Stimulated activated CD4-positive, alpha-beta T cell treated with anti-CD3 and anti-CD28 coated beads, Interleukin-2, amount 100 ng/mL, for 48 hours (primary cell): Measurements from ENCODE around the gene CHAF1A.

ENCODE experiments used
- DNase-seq, 2 donors: peaks; one replicate each; pipeline ENCODE4 v3.0.0-alpha.2; 2020

The CHAF1A gene

DNA sequence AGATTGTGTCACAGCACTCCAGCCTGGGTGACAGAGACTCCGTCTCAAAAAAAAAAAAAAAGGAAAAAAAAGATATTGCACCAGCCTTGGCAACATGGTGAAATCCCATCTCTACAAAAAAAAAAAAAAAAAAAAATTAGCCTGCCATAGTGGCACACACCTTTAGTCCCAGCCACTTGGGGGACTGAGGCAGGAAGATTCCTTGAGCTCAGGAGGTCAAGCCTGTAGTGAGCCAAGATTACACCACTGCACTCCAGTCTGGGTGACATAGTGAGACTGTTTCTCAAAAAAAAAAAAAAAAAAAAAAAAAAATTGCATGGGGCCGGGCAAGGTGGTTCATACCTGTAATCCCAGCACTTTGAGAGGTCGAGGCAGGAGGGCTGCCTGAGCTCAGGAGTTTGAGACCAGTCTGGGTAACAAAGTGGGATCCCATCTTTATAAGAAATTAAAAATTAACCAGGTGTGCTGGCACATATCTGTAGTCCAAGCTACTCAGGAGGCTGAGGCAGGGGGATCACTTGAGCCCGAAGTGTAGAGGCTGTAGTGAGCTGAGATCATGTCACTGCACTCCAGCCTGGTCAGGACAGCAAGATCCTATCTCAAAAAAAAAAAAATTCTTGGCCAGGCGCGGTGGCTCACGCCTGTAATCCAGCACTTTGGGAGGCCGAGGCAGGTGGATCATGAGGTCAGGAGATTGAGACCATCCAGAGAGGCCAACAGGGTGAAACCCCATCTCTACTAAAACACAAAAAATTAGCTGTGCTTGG lies 62.6 kb downstream of the CHAF1A start:
- DNase-seq = no peak

DNA sequence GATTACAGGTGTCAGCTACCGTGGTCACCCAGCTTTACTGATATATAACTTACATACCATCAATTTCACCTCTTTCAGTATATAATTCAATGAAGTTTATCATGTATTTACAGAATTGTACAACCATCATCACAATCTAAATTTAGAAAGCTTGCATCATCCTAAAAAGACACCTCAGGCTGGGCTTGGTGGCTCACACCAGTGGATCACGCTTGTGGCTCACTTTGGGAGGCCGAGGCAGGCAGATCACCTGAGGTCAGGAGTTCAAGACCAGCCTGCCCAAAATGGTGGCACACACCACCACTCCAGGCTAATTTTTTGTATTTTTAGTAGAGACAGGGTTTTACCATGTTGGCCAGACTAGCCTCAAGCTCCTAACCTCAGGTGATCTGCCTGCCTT lies 65.4 kb downstream of the CHAF1A start:
- no peak for DNase-seq

DNA sequence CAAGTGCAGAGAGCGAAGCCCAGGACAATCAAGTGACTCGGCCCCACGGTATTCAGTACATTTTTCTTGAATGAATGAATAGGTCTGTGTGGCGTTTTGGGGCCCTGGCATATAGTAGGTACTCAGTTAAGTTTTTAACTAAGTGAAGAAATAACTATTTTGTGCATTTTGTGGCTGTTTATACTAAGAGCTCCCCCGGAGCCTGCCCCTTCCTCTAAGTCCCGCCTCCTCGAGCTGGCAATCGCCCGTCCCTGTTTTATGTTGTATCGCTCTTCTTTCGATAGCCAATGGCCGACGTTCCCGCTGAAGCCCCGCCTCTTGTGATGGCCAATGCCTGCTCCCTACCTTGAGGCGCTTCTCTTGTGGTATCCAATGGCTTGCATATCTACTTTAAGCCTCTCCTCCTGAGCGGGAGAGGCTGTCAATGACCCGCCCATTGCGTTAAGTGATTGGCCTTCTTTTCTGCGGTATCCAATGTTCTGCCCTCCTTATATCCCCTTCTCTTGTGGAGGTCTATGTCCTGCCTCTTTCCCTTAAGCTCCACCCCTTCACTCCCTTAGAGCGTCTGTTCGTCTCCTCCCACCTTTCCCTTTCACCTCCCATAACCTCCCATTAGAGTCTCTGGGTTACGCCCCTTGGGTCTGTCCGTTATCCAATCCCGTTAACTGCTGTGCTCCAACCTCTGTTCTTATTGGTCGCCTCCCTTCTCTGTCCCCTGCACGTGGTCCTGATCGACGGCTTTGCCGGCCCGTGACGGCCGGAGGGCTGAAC lies 69.1 kb downstream of the CHAF1A start:
- peak; percentile 93 for DNase-seq

DNA sequence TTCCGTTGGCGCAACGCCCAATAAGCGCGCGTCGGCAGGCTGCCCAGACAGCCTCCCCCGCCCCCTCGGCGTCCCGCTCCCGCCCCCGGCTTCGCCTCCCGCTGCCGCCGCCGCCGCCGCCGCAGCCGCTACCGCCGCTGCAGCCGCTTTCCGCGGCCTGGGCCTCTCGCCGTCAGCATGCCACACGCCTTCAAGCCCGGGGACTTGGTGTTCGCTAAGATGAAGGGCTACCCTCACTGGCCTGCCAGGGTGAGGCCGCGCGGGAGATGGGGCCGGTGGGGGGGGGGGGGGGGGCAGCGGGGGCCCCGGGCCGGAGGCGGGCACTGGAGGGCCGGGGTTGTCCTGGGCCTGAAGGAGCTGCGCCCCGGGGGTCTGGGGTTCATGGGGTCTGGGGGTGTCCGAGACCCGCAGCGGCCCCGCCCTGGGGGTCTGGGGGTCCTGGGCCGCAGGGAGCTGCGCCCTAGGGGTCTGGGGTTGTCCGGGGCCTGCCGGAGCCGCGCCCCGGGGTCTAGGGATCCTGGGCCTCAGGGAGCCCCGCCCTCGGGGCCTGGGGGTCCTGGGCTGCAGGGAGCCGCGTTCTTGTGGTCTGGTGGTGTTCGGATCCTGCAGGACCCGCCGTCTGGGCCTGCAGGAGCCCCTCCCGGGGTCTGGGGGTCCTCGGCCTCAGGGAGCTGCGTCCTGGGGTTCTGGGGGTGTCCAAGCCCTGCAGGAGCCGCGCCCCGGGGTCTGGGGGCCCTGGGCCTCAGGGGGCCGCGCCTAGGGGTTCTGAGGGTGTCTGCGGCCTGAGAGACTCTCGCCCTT lies 69.9 kb downstream of the CHAF1A start, which contains the start of gene HDGFL2:
TSS of gene HDGFL2 (plus strand) at position 124 of the 801 bp plus-strand sequence. CDS start at position 178, 54 bp downstream.
- DNase-seq = no peak

DNA sequence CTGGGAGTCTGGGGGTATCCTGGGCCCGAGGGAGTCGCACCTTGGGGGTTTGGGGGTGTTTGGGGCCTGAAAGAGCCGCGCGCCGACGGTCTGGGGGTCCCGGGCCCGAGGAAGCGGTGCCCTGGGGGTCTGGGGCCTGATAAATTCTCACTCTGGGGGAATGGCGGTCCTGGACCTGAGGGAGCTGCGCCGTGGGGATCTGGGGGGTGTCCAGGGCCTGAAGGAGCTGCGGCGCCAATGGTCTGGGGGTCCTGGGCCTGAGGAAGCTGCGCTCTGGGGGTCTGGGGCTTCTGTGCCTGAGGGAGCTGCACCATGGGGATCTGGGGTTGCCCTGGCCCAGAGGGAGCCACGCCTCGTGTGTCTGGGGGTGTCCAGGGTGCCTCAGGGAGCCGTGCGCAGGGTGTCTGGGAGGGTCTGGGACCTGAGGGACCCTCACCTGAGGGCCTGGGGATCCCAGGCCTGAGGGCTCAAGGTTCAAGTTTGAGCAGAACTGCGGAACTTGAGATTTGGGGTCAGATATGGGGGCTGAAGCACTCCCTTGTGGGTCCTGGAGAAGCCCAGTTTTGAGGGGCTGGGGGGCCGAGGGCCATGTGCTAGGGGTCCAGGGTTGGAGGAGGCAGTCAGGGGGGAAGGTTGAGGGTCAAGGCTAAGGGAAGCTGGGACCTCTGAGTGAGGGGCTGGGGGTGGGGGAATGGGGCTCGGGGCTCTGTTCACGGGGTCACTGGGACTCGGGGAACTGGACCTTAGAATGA lies 70.7 kb downstream of the CHAF1A start:
- no peak for DNase-seq

DNA sequence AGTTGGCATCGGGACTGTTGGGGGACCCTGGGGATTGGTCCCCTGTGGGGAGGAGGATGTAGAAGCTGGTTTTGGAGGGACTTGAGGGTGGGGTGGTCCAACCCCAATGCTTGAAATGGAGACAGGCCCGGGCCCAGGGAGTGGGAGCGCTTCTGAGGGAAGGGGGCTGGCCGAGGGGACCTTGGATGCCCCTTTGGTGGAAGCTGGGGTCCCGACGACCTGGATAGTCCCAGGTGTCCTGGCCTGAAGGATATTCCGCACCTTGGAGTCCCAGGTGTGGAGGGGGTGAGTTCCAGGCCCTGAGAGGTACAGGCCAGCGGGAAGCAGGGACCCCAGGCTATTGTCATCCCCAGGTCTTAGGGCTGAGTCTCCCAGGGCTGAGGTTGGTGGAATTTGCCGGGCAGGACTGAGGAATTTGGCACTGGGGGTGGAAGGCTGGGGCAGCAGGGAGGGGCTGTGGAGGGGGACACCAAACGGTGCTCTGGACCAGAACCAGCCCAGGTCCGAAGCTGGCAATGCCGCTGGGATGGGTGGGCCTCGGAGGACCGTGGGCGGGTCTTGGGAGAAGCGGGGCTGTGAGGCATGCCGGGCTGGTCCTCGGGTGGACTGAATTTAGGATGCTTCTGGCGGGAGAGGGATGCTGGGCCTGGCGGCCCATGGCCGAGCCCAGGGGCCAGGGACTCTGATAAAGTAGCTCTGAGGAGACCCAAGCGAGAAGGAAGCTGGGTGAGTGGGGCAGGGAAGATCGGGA lies 71.5 kb downstream of the CHAF1A start:
- DNase-seq = no peak

DNA sequence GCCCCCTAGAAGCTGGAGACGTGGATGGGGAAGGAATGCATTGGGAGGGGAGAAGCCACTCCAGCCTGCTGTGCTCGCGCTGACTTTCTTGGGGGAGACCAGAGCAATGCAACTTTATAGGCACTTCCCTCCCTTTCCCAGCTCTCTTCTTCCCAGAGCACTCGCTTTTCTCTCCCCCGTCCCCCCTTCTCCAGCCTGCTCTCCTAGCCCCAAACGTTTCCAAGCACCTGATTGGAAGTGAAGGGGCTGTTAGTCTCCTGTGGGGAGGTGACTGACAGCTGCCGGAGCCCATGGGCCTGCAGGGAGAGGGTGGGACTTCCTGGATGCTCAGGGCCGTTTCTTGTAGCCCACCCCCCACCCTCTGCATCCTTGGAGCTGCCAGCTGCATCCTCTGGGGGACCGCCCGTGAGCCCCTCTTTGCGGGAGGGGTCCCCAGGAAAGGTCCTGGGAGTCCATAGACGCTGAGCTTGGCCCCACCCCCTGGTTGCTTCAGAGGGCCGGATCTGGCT lies 72.1 kb downstream of the CHAF1A start:
- DNase-seq = no peak

DNA sequence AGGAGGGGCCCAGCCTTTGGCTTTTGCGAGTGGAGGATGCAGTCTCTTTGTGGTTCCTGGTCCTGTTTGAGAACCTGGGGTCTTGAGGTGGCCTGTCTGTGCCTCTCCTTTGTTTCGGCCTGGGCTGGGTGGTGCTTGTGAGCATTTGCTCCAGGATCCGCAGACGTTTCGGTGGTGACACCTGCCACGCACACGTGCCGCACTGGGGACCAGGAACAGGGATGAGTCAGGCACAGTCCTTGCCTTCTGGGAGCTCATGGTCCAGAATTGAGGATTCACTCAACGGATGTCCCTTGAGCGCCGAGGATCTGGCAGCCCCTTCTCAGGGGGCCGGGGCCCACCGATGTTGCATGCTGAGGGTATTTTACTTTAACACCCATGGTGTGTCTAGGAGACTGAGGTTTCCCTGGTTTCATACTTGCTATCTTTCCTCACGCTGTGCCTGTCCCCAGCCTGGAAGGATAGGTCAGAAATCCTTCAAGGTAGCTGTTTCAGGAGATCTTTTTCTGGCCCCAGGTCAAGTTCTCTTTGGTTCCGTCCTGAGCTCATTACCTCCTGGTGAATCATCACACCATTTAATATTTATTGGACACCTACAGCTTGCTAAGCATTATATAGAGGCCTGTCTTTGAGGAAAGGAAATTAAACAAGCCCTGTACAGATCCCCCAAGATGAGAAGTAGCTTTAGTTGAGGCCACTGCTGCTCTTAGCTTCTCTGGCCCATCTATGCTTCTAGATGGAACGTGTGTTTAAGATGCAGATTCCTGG lies 74.8 kb downstream of the CHAF1A start:
- DNase-seq = no peak

DNA sequence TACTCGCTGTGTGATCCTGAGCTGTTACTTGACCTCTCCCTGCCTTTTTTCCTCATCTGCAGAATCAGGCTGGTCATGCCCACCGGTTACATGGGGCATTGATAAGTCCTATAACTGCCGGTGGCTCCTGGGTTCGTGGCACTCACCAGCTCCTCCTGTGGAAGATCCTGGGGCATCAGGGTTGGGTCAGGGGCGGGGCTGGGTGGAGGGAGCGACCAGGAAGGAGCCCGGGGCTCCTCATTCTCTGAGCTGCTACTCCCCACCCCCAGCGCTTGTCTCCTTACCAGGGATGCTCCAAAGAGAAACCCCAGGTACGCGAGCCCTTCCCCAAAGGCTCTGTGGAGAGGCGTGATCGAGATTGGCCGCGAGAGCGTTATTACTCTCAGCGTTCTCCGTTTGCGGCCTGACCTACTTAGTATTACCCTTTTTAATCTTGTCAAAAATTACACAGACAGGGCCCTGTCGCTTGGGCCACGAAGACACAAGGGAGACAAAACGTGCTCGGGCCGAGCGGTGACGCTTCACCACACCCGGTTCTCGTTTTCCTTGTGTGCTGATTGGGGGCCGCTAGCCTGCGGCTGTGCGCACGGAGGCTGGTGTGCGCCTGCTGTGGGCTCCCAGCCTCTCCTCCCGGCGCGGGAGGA lies 80.4 kb downstream of the CHAF1A start:
- no peak for DNase-seq

DNA sequence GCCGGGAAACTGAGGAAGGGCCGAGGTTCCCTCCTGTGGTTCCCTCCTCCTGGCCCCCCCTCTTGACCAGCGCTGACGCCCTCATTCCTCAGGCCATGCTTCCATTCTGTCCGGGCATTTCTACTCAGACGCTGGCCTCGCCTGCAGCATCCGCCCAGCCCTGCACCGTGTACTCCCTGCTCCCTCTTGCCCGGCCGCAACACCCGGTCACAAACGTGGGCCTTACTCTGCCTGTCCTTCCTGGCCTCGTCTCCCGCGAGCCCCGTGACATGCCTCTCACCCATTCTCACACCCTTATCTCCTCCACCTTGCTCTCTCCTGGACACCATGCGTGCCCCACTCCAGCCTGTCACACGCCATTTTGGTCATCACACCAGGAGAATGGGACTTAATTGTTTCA lies 80.9 kb downstream of the CHAF1A start:
- DNase-seq = no peak

DNA sequence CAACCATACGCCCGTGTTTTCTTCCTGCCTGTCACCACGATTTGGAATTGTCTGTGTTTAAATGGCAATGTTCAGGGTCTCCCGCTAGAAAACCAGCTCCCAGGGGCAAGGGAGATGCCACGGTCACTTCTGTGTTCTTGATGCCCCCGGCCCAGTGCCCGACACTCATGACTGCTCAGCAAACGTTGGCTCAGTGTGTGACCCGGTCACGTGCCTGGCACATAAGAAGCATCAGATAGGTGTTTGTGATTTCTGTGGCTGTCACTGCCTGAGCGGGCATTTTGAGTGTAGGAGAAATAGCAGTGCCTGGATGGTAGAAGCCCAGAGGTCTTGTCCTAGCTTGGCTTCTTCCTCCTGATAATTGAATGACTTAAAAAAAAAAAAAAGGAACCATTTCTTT lies 85.1 kb downstream of the CHAF1A start:
- DNase-seq = no peak

DNA sequence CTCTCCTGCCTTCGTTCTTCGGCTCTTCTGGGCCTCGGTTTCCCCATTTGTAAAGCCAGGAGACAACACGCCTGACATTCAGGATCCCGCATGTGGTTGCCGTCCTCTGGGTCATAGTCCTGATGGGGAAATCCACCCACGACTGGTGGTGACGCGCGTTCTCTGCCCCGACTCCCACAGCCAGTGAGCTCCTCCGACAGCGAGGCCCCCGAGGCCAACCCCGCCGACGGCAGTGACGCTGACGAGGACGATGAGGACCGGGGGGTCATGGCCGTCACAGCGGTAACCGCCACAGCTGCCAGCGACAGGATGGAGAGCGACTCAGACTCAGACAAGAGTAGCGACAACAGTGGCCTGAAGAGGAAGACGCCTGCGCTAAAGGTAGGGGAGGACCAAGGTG lies 86.1 kb downstream of the CHAF1A start:
- no peak for DNase-seq

DNA sequence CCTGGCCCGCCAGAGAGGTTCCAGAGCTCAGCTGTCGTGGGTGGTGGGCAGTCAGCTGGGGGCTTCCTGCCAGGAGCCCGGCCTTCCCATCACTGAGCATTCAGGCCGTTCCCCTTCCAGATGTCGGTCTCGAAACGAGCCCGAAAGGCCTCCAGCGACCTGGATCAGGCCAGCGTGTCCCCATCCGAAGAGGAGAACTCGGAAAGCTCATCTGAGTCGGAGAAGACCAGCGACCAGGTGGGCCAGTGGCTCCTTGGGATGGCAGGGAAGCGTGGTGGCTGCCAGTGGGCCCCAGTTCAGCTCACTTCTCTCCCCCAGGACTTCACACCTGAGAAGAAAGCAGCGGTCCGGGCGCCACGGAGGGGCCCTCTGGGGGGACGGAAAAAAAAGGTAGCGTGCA lies 89.0 kb downstream of the CHAF1A start:
- no peak for DNase-seq

DNA sequence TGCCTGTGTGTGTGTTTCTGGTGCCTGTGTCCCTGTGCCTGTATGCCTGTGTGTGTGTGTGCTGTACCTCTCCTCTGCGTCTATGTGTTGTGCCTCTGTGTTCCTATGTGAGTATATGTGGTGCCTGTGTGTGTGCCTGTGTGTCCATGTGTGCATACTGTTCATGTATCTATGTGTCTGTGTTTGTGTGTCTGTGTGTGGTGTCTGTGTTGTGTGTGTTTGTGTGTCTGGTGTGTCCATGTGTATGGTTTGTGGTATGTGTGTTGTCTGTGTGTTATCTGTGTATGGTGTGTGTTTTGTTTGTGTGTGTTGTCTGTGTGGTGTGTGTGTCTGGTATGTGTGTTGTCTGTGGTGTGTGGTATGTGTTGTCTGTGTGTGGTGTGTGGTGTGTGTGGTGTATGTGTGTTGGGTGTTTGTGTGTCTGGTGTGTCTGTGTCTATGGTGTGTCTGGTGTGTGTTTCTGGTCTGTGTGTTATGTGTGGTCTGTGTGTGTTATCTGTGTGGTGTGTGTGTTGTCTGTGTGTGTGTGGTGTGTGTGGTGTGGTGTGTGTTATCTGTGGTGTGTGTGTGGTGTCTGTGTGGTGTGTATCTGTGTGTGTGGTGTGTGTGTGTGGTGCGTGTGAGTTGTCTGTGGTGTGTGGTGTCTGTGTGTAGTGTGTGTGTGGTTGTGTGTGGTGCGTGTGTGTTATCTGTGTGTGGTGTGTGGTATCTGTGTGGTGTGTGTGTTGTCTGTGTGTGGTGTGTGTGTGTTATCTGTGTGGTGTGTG lies 90.1 kb downstream of the CHAF1A start:
- DNase-seq = no peak
